GM12873 (cell line): Measurements from ENCODE around the gene STX11.
A peak's percentile ranks its signal among the peaks of the same experiment; 100 is the strongest.

ENCODE experiments used
- CTCF ChIP-seq: IDR thresholded peaks from 2 replicates; pipeline ENCODE4 v1.5.1; 2012; ENCODE audit warnings: low read depth, mild to moderate bottlenecking, moderate library complexity, low read length, control low read depth; ENCODE audit not compliant: insufficient read depth; ENCODE audit errors: missing control alignments

STX11 gene

GRCh38 chr6:144219056-144219685, 68.9 kb downstream of the STX11 start:
- TF ChIP-seq CTCF = peak; percentile 52

- TF ChIP-seq CTCF = no peak
Observed at GRCh38 chr6:144220031-144220790, 69.9 kb downstream of the STX11 start.

GRCh38 chr6:144223686-144224085, 73.4 kb downstream of the STX11 start:
- no peak for TF ChIP-seq CTCF

- TF ChIP-seq CTCF = no peak
Observed at GRCh38 chr6:144231721-144232120, 81.4 kb downstream of the STX11 start.

GRCh38 chr6:144232176-144232831, 82.0 kb downstream of the STX11 start:
- TF ChIP-seq CTCF = no peak

- no peak for TF ChIP-seq CTCF
Observed at GRCh38 chr6:144232832-144233230, 82.5 kb downstream of the STX11 start.

GRCh38 chr6:144234399-144234798, 84.1 kb downstream of the STX11 start:
- no peak for TF ChIP-seq CTCF
